Neural progenitor cell (in vitro differentiated cells): ENCODE results near the gene TNS3. TPM values are rescaled to one million over a fixed set of nuclear protein-coding genes. Genes with fewer than 3 reads are reported as not detected.

Experiments used
- DNase-seq: peaks from one replicate; pipeline ENCODE4 v3.0.0-alpha.2; 2016; ENCODE audit warnings: low spot score
- H2AFZ ChIP-seq: fragments of 200-600 bp; sonication (generic); replicated peaks from 2 replicates; pipeline ENCODE4 v1.6.1; 2016; ENCODE audit warnings: antibody characterized with exemption
- H3F3A ChIP-seq: fragments of 200-600 bp; sonication (generic); 2 replicates; pipeline ENCODE4 v1.6.1; 2016; ENCODE audit warnings: antibody characterized with exemption, low read depth
- H3K27ac ChIP-seq: fragments of 200-600 bp; sonication (generic); 2 replicates; pipeline ENCODE4 v1.5.1; 2016; ENCODE audit warnings: mild to moderate bottlenecking
- H3K27me3 ChIP-seq: fragments of 200-600 bp; sonication (generic); 2 replicates; pipeline ENCODE4 v1.6.1; 2016; ENCODE audit warnings: mild to moderate bottlenecking, moderate library complexity
- H3K36me3 ChIP-seq: fragments of 200-600 bp; sonication (generic); 2 replicates; pipeline ENCODE4 v1.5.1; 2016
- H3K4me1 ChIP-seq: fragments of 200-600 bp; sonication (generic); 2 replicates; pipeline ENCODE4 v1.6.1; 2016; ENCODE audit warnings: mixed run types
- H3K4me2 ChIP-seq: fragments of 200-600 bp; sonication (generic); 2 replicates; pipeline ENCODE4 v1.6.1; 2016
- H3K4me3 ChIP-seq: fragments of 200-600 bp; sonication (generic); 2 replicates; pipeline ENCODE4 v1.5.1; 2016
- H3K79me2 ChIP-seq: fragments of 200-600 bp; sonication (generic); 2 replicates; pipeline ENCODE4 v1.6.1; 2016; ENCODE audit warnings: low read depth
- H3K9ac ChIP-seq: fragments of 200-600 bp; sonication (generic); 2 replicates; pipeline ENCODE4 v1.6.1; 2016
- H3K9me3 ChIP-seq: fragments of 200-600 bp; sonication (generic); 2 replicates; pipeline ENCODE4 v1.5.1; 2016; ENCODE audit warnings: low read depth
- H4K20me1 ChIP-seq: fragments of 200-600 bp; sonication (generic); 2 replicates; pipeline ENCODE4 v1.6.1; 2016; ENCODE audit warnings: low read depth
- H3K27ac Mint-ChIP-seq: 3 replicates; pipeline ENCODE4 v1.8.0; 2021; ENCODE audit warnings: mixed read lengths
- H3K27me3 Mint-ChIP-seq: 2 replicates; pipeline ENCODE4 v1.8.0; 2022; ENCODE audit warnings: low read depth, mild to moderate bottlenecking, inconsistent platforms, moderate library complexity, mixed read lengths; ENCODE audit not compliant: insufficient read depth
- H3K36me3 Mint-ChIP-seq: 3 replicates; pipeline ENCODE4 v1.8.0; 2021; ENCODE audit warnings: mixed read lengths
- H3K4me1 Mint-ChIP-seq: 3 replicates; pipeline ENCODE4 v1.8.0; 2021; ENCODE audit warnings: mixed read lengths
- H3K4me3 Mint-ChIP-seq: 3 replicates; pipeline ENCODE4 v1.8.0; 2021; ENCODE audit warnings: mild to moderate bottlenecking, moderate library complexity, mixed read lengths
- H3K9me3 Mint-ChIP-seq: 3 replicates; pipeline ENCODE4 v1.8.0; 2020; ENCODE audit warnings: mixed read lengths
- CTCF ChIP-seq: fragments of 200-600 bp; sonication (generic); IDR thresholded peaks from 2 replicates; pipeline ENCODE4 v1.5.1; 2017; ENCODE audit warnings: antibody characterized with exemption, mild to moderate bottlenecking
- EZH2 ChIP-seq: fragments of 200-600 bp; sonication (generic); IDR thresholded peaks from 2 replicates; pipeline ENCODE4 v1.6.1; 2017; ENCODE audit warnings: antibody characterized with exemption, mild to moderate bottlenecking, moderate library complexity
- EZH2phosphoT487 ChIP-seq: fragments of 200-600 bp; sonication (generic); IDR thresholded peaks from 2 replicates; pipeline ENCODE4 v1.6.1; 2017; ENCODE audit warnings: antibody characterized with exemption
- total RNA-seq: library from RNA; depleted of rRNA; stranded (reverse); fragments of >200 nt; gene quantifications from 2 replicates; pipeline ENCODE4 v1.2.3, GENCODE V29; 2015; ENCODE audit warnings: low replicate concordance

TNS3 gene
- total RNA-seq, 1 donor from 2014 or later = 15.0 TPM

- no peak overlapping the region for H3K4me2 ChIP-seq
- H3K27me3 Mint-ChIP-seq = peaks cover 4% of the 10 kb centered on the region
- H3K36me3 Mint-ChIP-seq = peaks cover 23% of the 10 kb centered on the region
- DNase-seq = no peak
- H3F3A ChIP-seq = no peaks in the 10 kb centered on the region
- H3K36me3 ChIP-seq = peaks cover 2% of the 10 kb centered on the region
- H4K20me1 ChIP-seq = no peaks in the 10 kb centered on the region
- no peaks in the 10 kb centered on the region for H3K79me2 ChIP-seq
- TF ChIP-seq EZH2 (no peak), CTCF (no peak), EZH2phosphoT487 (no peak)
- no peak overlapping the region for H3K9ac ChIP-seq
- H3K9me3 Mint-ChIP-seq = peaks cover 8% of the 10 kb centered on the region
- no peak overlapping the region for H3K27ac ChIP-seq
- peaks cover 3% of the 10 kb centered on the region for H3K4me1 Mint-ChIP-seq
- no peak overlapping the region for H2AFZ ChIP-seq
- H3K4me3 Mint-ChIP-seq = no peak overlapping the region
- no peaks in the 10 kb centered on the region for H3K9me3 ChIP-seq
- no peak overlapping the region for H3K27ac Mint-ChIP-seq
- H3K4me1 ChIP-seq = no peaks in the 10 kb centered on the region
- H3K4me3 ChIP-seq = no peak overlapping the region
- no peaks in the 10 kb centered on the region for H3K27me3 ChIP-seq
Measured at GRCh38 chr7:47423196-47423595, 158.7 kb downstream of the TNS3 start.

- no peak overlapping the region for H3K4me3 Mint-ChIP-seq
- Histone ChIP-seq H3K79me2 (no peaks in the 10 kb centered on the region), H3K27ac (no peak overlapping the region), H3K27me3 (no peaks in the 10 kb centered on the region), H2AFZ (no peak overlapping the region), H3K9ac (no peak overlapping the region), H3K4me2 (no peak overlapping the region), H3K4me3 (no peak overlapping the region), H3K36me3 (peaks cover 2% of the 10 kb centered on the region), H3F3A (no peaks in the 10 kb centered on the region), H3K4me1 (no peaks in the 10 kb centered on the region), H3K9me3 (no peaks in the 10 kb centered on the region), H4K20me1 (no peaks in the 10 kb centered on the region)
- H3K36me3 Mint-ChIP-seq = peaks cover 23% of the 10 kb centered on the region
- no peak overlapping the region for H3K27ac Mint-ChIP-seq
- H3K4me1 Mint-ChIP-seq = peaks cover under 1% of the 10 kb centered on the region
- peaks cover 2% of the 10 kb centered on the region for H3K27me3 Mint-ChIP-seq
- no peak for TF ChIP-seq CTCF
- no peak for TF ChIP-seq EZH2
- H3K9me3 Mint-ChIP-seq = peaks cover 8% of the 10 kb centered on the region
- DNase-seq = no peak
Measured at GRCh38 chr7:47422611-47423010, 159.3 kb downstream of the TNS3 start.

- Mint-ChIP-seq H3K9me3 (peaks cover 8% of the 10 kb centered on the region), H3K4me1 (peaks cover 4% of the 10 kb centered on the region), H3K4me3 (no peak overlapping the region), H3K27ac (no peak overlapping the region), H3K27me3 (peaks cover 2% of the 10 kb centered on the region), H3K36me3 (peaks cover 22% of the 10 kb centered on the region)
- no peak overlapping the region for H3K4me2 ChIP-seq
- no peak overlapping the region for H3K27ac ChIP-seq
- no peak overlapping the region for H2AFZ ChIP-seq
- H3K4me3 ChIP-seq = no peak overlapping the region
- TF ChIP-seq EZH2phosphoT487 (no peak), EZH2 (no peak), CTCF (no peak)
- H4K20me1 ChIP-seq = no peaks in the 10 kb centered on the region
- no peaks in the 10 kb centered on the region for H3F3A ChIP-seq
- no peak overlapping the region for H3K9ac ChIP-seq
- H3K9me3 ChIP-seq = no peaks in the 10 kb centered on the region
- no peaks in the 10 kb centered on the region for H3K4me1 ChIP-seq
- no peak for DNase-seq
- peaks cover 2% of the 10 kb centered on the region for H3K36me3 ChIP-seq
- H3K79me2 ChIP-seq = no peaks in the 10 kb centered on the region
- H3K27me3 ChIP-seq = no peaks in the 10 kb centered on the region
Measured at GRCh38 chr7:47421456-47421855, 160.5 kb downstream of the TNS3 start.
